Measurements from ENCODE around the gene PTAR1.
A peak's percentile ranks its signal among the peaks of the same experiment; 100 is the strongest.

The PTAR1 gene

GRCh38 chr9:69755205-69755604 is 4.6 kb downstream of the PTAR1 start:
- Histone ChIP-seq H4K20me1 (ENCODE audit: insufficient read depth, low read length, poor library complexity, severe bottlenecking) (peaks cover 62% of the 10 kb centered on the region), H2AFZ (ENCODE audit: low read length) (no peak overlapping the region), H3K9me3 (ENCODE audit: insufficient read depth, low read depth, low read length) (no peaks in the 10 kb centered on the region), H3K36me3 (ENCODE audit: insufficient read depth, low read length) (no peaks in the 10 kb centered on the region; the same call in 1 of the 2 replicates), H3F3A (ENCODE audit: low read depth) (no peaks in the 10 kb centered on the region), H3K79me2 (ENCODE audit: insufficient read depth, low read length) (peaks cover 86% of the 10 kb centered on the region), H3K4me3 (ENCODE audit: low read length, poor library complexity, severe bottlenecking) (peak overlapping the region; percentile 28), H3K4me2 (ENCODE audit: low read depth, low read length, poor library complexity, severe bottlenecking) (peak overlapping the region; percentile 77), H3K27me3 (ENCODE audit: insufficient read depth, low read length, poor library complexity, severe bottlenecking) (no peaks in the 10 kb centered on the region), H3K9me2 (replicated peaks; ENCODE audit: low read depth, low read length) (no peaks in the 10 kb centered on the region), H3K4me1 (ENCODE audit: insufficient read depth, low read length, poor library complexity, severe bottlenecking) (peaks cover 39% of the 10 kb centered on the region), H3K9ac (ENCODE audit: low read depth, low read length, poor library complexity, severe bottlenecking) (no peak overlapping the region)
- TF ChIP-seq EZH2phosphoT487 (IDR thresholded peaks at IDR 0.05; ENCODE audit: borderline replicate concordance), result no peak
- no peak for TF ChIP-seq CTCF (conservative IDR thresholded peaks at IDR 0.05; ENCODE audit: low read length)

DNA sequence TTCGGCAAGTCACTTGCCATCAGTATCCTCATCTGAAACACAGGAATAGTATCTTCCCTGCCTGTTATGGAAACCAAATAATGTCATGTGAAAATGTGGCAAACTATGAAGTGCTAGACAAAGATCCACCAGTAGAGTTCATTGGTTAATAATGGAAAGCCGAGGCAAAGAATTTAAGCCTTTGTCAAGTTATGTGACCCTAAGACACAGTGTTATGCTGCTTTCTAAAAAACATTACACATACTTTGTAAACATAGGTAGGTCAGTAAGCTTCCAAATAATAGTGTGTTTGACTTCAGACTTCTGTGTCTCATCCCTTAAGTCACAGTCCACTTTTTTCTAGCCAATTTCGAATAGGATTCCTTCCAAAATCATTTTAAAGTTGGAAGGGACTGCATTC is 6.0 kb downstream of the PTAR1 start:
- Histone ChIP-seq H3K9ac (ENCODE audit: low read depth, low read length, poor library complexity, severe bottlenecking) (no peak overlapping the region), H4K20me1 (ENCODE audit: insufficient read depth, low read length, poor library complexity, severe bottlenecking) (peaks cover 62% of the 10 kb centered on the region), H3K79me2 (ENCODE audit: insufficient read depth, low read length) (peaks cover 92% of the 10 kb centered on the region), H3K27me3 (ENCODE audit: insufficient read depth, low read length, poor library complexity, severe bottlenecking) (no peaks in the 10 kb centered on the region), H3K9me2 (replicated peaks; ENCODE audit: low read depth, low read length) (no peaks in the 10 kb centered on the region), H3K9me3 (ENCODE audit: insufficient read depth, low read depth, low read length) (no peaks in the 10 kb centered on the region), H3K4me1 (ENCODE audit: insufficient read depth, low read length, poor library complexity, severe bottlenecking) (peaks cover 39% of the 10 kb centered on the region), H3K4me3 (ENCODE audit: low read length, poor library complexity, severe bottlenecking) (no peak overlapping the region), H3F3A (ENCODE audit: low read depth) (no peaks in the 10 kb centered on the region), H3K4me2 (ENCODE audit: low read depth, low read length, poor library complexity, severe bottlenecking) (peak overlapping the region; percentile 39), H3K36me3 (ENCODE audit: insufficient read depth, low read length) (peaks cover 4% of the 10 kb centered on the region; the same call in 1 of the 2 replicates), H2AFZ (ENCODE audit: low read length) (no peak overlapping the region)
- no peak for TF ChIP-seq CTCF (conservative IDR thresholded peaks at IDR 0.05; ENCODE audit: low read length)
- no peak for TF ChIP-seq EZH2phosphoT487 (IDR thresholded peaks at IDR 0.05; ENCODE audit: borderline replicate concordance)

DNA sequence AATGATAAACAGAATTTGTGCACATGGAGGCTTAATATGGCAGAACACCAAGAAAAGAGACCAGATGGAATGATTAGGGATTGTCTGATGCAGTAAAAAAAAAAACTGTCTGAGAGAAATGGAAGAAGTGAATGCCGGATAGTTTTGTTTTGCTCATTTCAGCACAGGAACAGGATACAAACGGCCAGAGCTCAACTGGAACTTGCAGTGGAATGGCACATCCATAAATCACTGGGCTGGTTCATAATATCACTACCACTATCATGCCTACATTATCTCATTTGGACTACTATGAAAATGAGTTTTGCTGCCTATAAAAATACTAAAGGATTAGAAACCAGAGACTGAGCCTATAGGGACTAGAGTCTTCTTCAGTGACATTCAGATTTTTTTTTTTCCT is 9.7 kb downstream of the PTAR1 start:
- Histone ChIP-seq H2AFZ (ENCODE audit: low read length) (no peak overlapping the region), H3K9ac (ENCODE audit: low read depth, low read length, poor library complexity, severe bottlenecking) (no peak overlapping the region), H3F3A (ENCODE audit: low read depth) (no peaks in the 10 kb centered on the region), H3K9me2 (replicated peaks; ENCODE audit: low read depth, low read length) (no peaks in the 10 kb centered on the region), H4K20me1 (ENCODE audit: insufficient read depth, low read length, poor library complexity, severe bottlenecking) (peaks cover 35% of the 10 kb centered on the region), H3K4me2 (ENCODE audit: low read depth, low read length, poor library complexity, severe bottlenecking) (peak overlapping the region; percentile 20), H3K79me2 (ENCODE audit: insufficient read depth, low read length) (peaks cover 69% of the 10 kb centered on the region), H3K4me3 (ENCODE audit: low read length, poor library complexity, severe bottlenecking) (no peak overlapping the region), H3K36me3 (ENCODE audit: insufficient read depth, low read length) (peaks cover 15% of the 10 kb centered on the region; the same call in 1 of the 2 replicates), H3K4me1 (ENCODE audit: insufficient read depth, low read length, poor library complexity, severe bottlenecking) (peaks cover 38% of the 10 kb centered on the region), H3K9me3 (ENCODE audit: insufficient read depth, low read depth, low read length) (no peaks in the 10 kb centered on the region), H3K27me3 (ENCODE audit: insufficient read depth, low read length, poor library complexity, severe bottlenecking) (no peaks in the 10 kb centered on the region)
- TF ChIP-seq CTCF (conservative IDR thresholded peaks at IDR 0.05; ENCODE audit: low read length), result no peak
- TF ChIP-seq EZH2phosphoT487 (IDR thresholded peaks at IDR 0.05; ENCODE audit: borderline replicate concordance), result no peak

Data from Loucy (cell line).